ENCODE results near the gene TRIP10. TPM values are rescaled to one million over a fixed set of nuclear protein-coding genes. Genes with fewer than 3 reads are reported as not detected.

The TRIP10 gene
- total and polyA plus RNA-seq, 2 of the 8 experiments (the other 6 are each of a cell fraction or from before 2014, with no cell fraction given): 27.8 to 69.5 TPM

GRCh38 chr19:6768236-6768785 lies 28.8 kb downstream of the TRIP10 start:
- no peak for FAIRE-seq
- no peak overlapping the region for H3K9ac ChIP-seq (replicated peaks in 1 of 4; ENCODE audit: extremely low read depth in 1 of 4, low read depth in 3 of 4, low read length in 3 of 4)
- peak overlapping the region; percentile 55 to 84 (median 83); a peak in 7 of 8 replicates for H3K4me3 ChIP-seq (ENCODE audit: extremely low read depth in 1 of 4, insufficient read depth in 2 of 4, low read depth in 3 of 4, low read length in 4 of 4)
- TF ChIP-seq SIX5 (IDR thresholded peaks at IDR 0.05; ENCODE audit: low read depth, low read length) (no peak), CTBP2 (IDR thresholded peaks at IDR 0.05; ENCODE audit: borderline replicate concordance, insufficient read depth, insufficient read length, low read length) (no peak), CEBPB (IDR thresholded peaks at IDR 0.05; ENCODE audit: low read depth, low read length) (no peak), EZH2 (IDR thresholded peaks at IDR 0.05; ENCODE audit: low read depth, low read length, severe bottlenecking) (no peak), ZNF274 (IDR thresholded peaks at IDR 0.05; ENCODE audit: borderline replicate concordance, extremely low read depth, low read length) (no peak), GTF2F1 (IDR thresholded peaks at IDR 0.05; ENCODE audit: borderline replicate concordance, low read depth, low read length) (no peak), SUZ12 (IDR thresholded peaks at IDR 0.05; ENCODE audit: low read length) (no peak), SIN3A (conservative IDR thresholded peaks at IDR 0.05 in 1 of 2, IDR thresholded peaks at IDR 0.05 in 1 of 2; ENCODE audit: low read depth in 1 of 2, low read length in 2 of 2) (no peak), E2F6 (IDR thresholded peaks at IDR 0.05) (no peak), SRF (IDR thresholded peaks at IDR 0.05; ENCODE audit: low read depth, low read length) (no peak), BRCA1 (IDR thresholded peaks at IDR 0.05; ENCODE audit: low read depth, low read length) (no peak)

More at GRCh38 chr19:6768236-6768785, 28.8 kb downstream of the TRIP10 start:
- Histone ChIP-seq H4K20me1 (replicated peaks in 1 of 2; ENCODE audit: control insufficient read depth in 1 of 2, insufficient read depth in 2 of 2, low read length in 2 of 2) (no peaks in the 10 kb centered on the region), H3K56ac (replicated peaks; ENCODE audit: insufficient read length, low read depth, low read length) (no peak overlapping the region), H3K9me3 (ENCODE audit: insufficient read depth in 2 of 2, low read depth in 1 of 2, low read length in 1 of 2) (no peaks in the 10 kb centered on the region), H3K23ac (ENCODE audit: insufficient read length) (no peak overlapping the region), H2BK12ac (ENCODE audit: low read depth, low read length) (no peak overlapping the region), H2BK20ac (ENCODE audit: low read length) (no peak overlapping the region), H2BK5ac (ENCODE audit: low read depth, low read length) (no peak overlapping the region), H3K18ac (ENCODE audit: extremely low read depth, low read length) (no peak overlapping the region), H3K4me2 (ENCODE audit: insufficient read depth in 1 of 2, low read depth in 2 of 2, low read length in 2 of 2) (peak overlapping the region; percentile 87 to 99), H3K4ac (replicated peaks; ENCODE audit: insufficient read length, low read depth, low read length) (no peak overlapping the region), H4K8ac (ENCODE audit: extremely low read depth, insufficient read depth, low read length) (no peak overlapping the region), H2AFZ (ENCODE audit: low read length) (0 out of 2 replicates have a peak overlapping the region, but pooled peaks have one; percentile 9), H4K91ac (replicated peaks; ENCODE audit: insufficient read length, low read length) (no peak overlapping the region), H3K27ac (ENCODE audit: low read depth, low read length) (no peak overlapping the region), H3K79me1 (ENCODE audit: low read depth, low read length) (peaks cover 10% of the 10 kb centered on the region), H3K14ac (ENCODE audit: insufficient read length) (no peak overlapping the region), H4K5ac (ENCODE audit: insufficient read length, low read depth, low read length) (no peak overlapping the region), H3K79me2 (ENCODE audit: control insufficient read depth in 1 of 2, insufficient read depth in 2 of 2, low read length in 2 of 2) (peaks cover 0 to 7% of the 10 kb centered on the region in 2 experiments; a peak in 2 of 4 replicates), H3K36me3 (ENCODE audit: control insufficient read depth in 2 of 4, insufficient read depth in 4 of 4, low read length in 3 of 4) (no peaks in the 10 kb centered on the region), H2BK15ac (ENCODE audit: low read length) (peak overlapping the region; percentile 46; the same call in 1 of the 2 replicates), H2BK120ac (replicated peaks; ENCODE audit: low read depth, low read length) (no peak overlapping the region), H3K23me2 (ENCODE audit: low read depth, low read length) (peaks cover 15% of the 10 kb centered on the region), H2AK5ac (ENCODE audit: low read depth, low read length) (no peak overlapping the region), H3K4me1 (replicated peaks in 1 of 4; ENCODE audit: control insufficient read depth in 3 of 4, insufficient read depth in 4 of 4, low read length in 3 of 4) (peaks cover 3 to 11% (median 8%) of the 10 kb centered on the region in 4 experiments), H3K27me3 (replicated peaks in 1 of 4; ENCODE audit: control insufficient read depth in 3 of 4, extremely low read depth in 1 of 4, insufficient read depth in 3 of 4, low read length in 3 of 4) (no peaks in the 10 kb centered on the region)
- POLR2A ChIA-PET (ENCODE audit: partially characterized antibody): interaction anchor here (1.1 to 5.7 kb wide), 10 partner anchors 9 to 92 kb away, joined by 3 to 53 read pairs (median 4); partner anchors contain the start of gene GPR108
- no peak for DNase-seq (ENCODE audit: low read depth in 1 of 2, low spot score in 2 of 2)
- CTCF ChIA-PET (ENCODE audit: partially characterized antibody): interaction anchor here (0.6 to 4.4 kb wide), 20 partner anchors 15 to 642 kb away, joined by 3 to 31 read pairs (median 4); partner anchors contain the start of gene GPR108
- WGBS, 2 experiments (ENCODE audit: extremely low coverage in 1 of 2, insufficient coverage in 1 of 2, insufficient read length in 1 of 2, insufficient replicate concordance in 2 of 2, low coverage in 1 of 2, low lambda C conversion rate in 2 of 2, missing lambda C conversion rate in 1 of 2): 86% methylated on average over 8 of the region's 8 CpGs; no CpG with 5 or more reads in 1 of the 2 experiments
